KG1 (cell line): Measurements from ENCODE around the gene GSN.

Source experiments
- DNase-seq: peaks from one replicate; lab custom pipeline; 2025; lab: John Stamatoyannopoulos, UW

Gene GSN

GRCh38 chr9:121303456-121304451 lies 35.8 kb downstream of the GSN start:
- no peak for DNase-seq

GRCh38 chr9:121304707-121305106 lies 36.7 kb downstream of the GSN start:
- no peak for DNase-seq

- no peak for DNase-seq
Measured at GRCh38 chr9:121305269-121305994, 37.5 kb downstream of the GSN start.

- DNase-seq = no peak
Measured at GRCh38 chr9:121307976-121308375, 40.0 kb downstream of the GSN start.

- no peak for DNase-seq
Measured at GRCh38 chr9:121308765-121309164, 40.8 kb downstream of the GSN start.

- no peak for DNase-seq
Measured at GRCh38 chr9:121309171-121309570, 41.2 kb downstream of the GSN start.

GRCh38 chr9:121309833-121310425 lies 42.0 kb downstream of the GSN start:
- no peak for DNase-seq

GRCh38 chr9:121310571-121310970 lies 42.6 kb downstream of the GSN start:
- DNase-seq = no peak

GRCh38 chr9:121312169-121312568 lies 44.2 kb downstream of the GSN start:
- no peak for DNase-seq

GRCh38 chr9:121313458-121314152 lies 45.6 kb downstream of the GSN start:
- DNase-seq = no peak

- no peak for DNase-seq
Measured at GRCh38 chr9:121316378-121316777, 48.4 kb downstream of the GSN start.

GRCh38 chr9:121316852-121317373 lies 49.0 kb downstream of the GSN start:
- DNase-seq = no peak

- no peak for DNase-seq
Measured at GRCh38 chr9:121317737-121318630, 50.0 kb downstream of the GSN start.

GRCh38 chr9:121318631-121319382 lies 50.8 kb downstream of the GSN start:
- DNase-seq = no peak

- DNase-seq = no peak
Measured at GRCh38 chr9:121319383-121319780, 51.4 kb downstream of the GSN start.

- DNase-seq = peak; percentile 26
Measured at GRCh38 chr9:121321016-121321503, 53.1 kb downstream of the GSN start.

- peak; percentile 17 for DNase-seq
Measured at GRCh38 chr9:121322037-121322736, 54.2 kb downstream of the GSN start.

- no peak for DNase-seq
Measured at GRCh38 chr9:121322737-121323448, 54.9 kb downstream of the GSN start.
